Pancreas (tissue), 10 donors: ENCODE measurements around the gene USP1. TPM values are rescaled to one million over a fixed set of nuclear protein-coding genes. Genes with fewer than 3 reads are reported as not detected.

Source experiments
- ATAC-seq, 4 donors: fragments of 200-7000 bp; cut with Tn5 transposase; one replicate each; pipeline versions ENCODE4 v1.8.0 to v1.9.1; 2020; ENCODE audit warnings: mild to moderate bottlenecking in 4 of 4, moderate library complexity in 4 of 4
- DNase-seq, 6 donors: peaks; one replicate each; pipeline ENCODE4 v3.0.0-alpha.2; 2020
- FAIRE-seq: peaks from 2 replicates; lab custom pipeline; 2012; peaks lifted over from hg19 to GRCh38; lab: Jason Lieb, UNC
- H3K27ac ChIP-seq, 4 donors: fragments of 200-600 bp; sonication (generic); 1 replicate in 3 of 4; 2 replicates in 1 of 4; pipeline versions ENCODE4 v1.5.0 to v1.8.0; 2020
- H3K27me3 ChIP-seq, 4 donors: fragments of 200-600 bp; one replicate each; pipeline ENCODE4 v1.8.0; 2021
- H3K36me3 ChIP-seq, 3 donors: fragments of 200-600 bp; sonication (generic) in 1 of 3; one replicate each; pipeline versions ENCODE4 v1.5.0 to v1.8.0; 2020 to 2021
- H3K4me1 ChIP-seq, 3 donors: fragments of 200-600 bp; one replicate each; pipeline ENCODE4 v1.8.0; 2021
- H3K4me3 ChIP-seq, 4 donors: fragments of 200-600 bp; sonication (generic) in 2 of 4; one replicate each; pipeline versions ENCODE4 v1.5.0 to v1.8.0; 2020 to 2021
- H3K9me3 ChIP-seq, 4 donors: fragments of 200-600 bp; one replicate each; pipeline ENCODE4 v1.8.0; 2021
- WGBS, 2 donors: extraction: QIAGEN DNeasy Blood & Tissue Kit; methylation state at CpG; one replicate each; pipeline ENCODE4 v1.1.7; 2013; 5-methylcytosine and 5-hydroxymethylcytosine counted together
- intact Hi-C, 3 donors: fragments of 100-400 bp; cut with DNase I; formaldehyde crosslinking; loops; one replicate each; pipeline versions ENCODE4 v1.11.1 to v1.14.2; 2022
- polyA plus RNA-seq, 2 donors: library from polyadenylated mRNA; stranded (reverse); fragments of 200-250 nt; gene quantifications; one replicate each; pipeline ENCODE4 v1.2.3, GENCODE V29; 2013
- total RNA-seq, 6 donors: library from RNA; stranded (reverse); fragmentation: NEBNext Ultra II Directional in 4 of 6; extraction: Animal tissue kit (Norgen Biotek cat#: 25700) in 4 of 6; gene quantifications; one replicate each; pipeline versions ENCODE4 v1.2.1 to v1.2.4, GENCODE V29; 2021 to 2023
- TF ChIP-seq, protein P1 (sequence below), 4 donors: fragments of 200-600 bp; sonication (generic) in 3 of 4; IDR thresholded peaks; one replicate each; pipeline versions ENCODE4 v1.5.0 to v1.8.0; 2021; ENCODE audit warnings: antibody characterized with exemption in 4 of 4
- donor health status: healthy with polysubstance abuse.
- donor health status: DM: no; HTN: no; CAD: no; lungs with moderate emphysema.
- donor health status: DM: no; HTN: no; CAD: no.
- donor health status: control.
- donor health status: control.
- donor health status: Bipolar disorder and iron deficiency.
- donor health status: DM: yes; HTN: yes; CAD: no.
- donor health status: DM: no; HTN: no; CAD: no.
- donor health status: DM: no; HTN: no; CAD: no.
- donor health status: DM: yes; HTN: yes; CAD: no.

Gene USP1
- total and polyA plus RNA-seq, 8 donors = 3.6 to 12.8 (median 10.3) TPM

DNA sequence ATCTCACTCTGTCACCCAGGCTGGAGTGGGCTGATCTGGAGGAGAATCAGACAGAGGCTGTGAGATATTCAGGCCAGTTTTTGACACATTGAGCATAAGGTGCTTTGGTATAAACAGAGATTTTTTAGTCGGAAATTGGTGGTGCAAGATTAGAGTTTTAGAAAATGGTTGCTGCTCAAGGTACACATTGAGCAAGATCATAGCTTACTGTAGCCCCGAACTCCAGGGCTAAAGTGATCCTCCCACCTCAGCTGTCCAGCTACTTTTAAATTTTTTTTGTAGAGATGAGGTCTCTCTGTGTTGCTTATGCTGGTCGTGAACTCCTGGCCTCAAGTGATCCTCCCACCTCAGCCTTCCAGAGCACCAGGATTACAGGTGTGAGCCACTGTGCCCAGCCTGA is 43.9 kb upstream of the USP1 start:
- WGBS, 2 donors = 89 to 95% methylated on average over 3 of the region's 3 CpGs
- no peaks in the 10 kb centered on the region for H3K4me1 ChIP-seq
- no peak for DNase-seq
- no peaks in the 10 kb centered on the region for H3K9me3 ChIP-seq
- FAIRE-seq = no peak
- TF ChIP-seq, protein P1, sequence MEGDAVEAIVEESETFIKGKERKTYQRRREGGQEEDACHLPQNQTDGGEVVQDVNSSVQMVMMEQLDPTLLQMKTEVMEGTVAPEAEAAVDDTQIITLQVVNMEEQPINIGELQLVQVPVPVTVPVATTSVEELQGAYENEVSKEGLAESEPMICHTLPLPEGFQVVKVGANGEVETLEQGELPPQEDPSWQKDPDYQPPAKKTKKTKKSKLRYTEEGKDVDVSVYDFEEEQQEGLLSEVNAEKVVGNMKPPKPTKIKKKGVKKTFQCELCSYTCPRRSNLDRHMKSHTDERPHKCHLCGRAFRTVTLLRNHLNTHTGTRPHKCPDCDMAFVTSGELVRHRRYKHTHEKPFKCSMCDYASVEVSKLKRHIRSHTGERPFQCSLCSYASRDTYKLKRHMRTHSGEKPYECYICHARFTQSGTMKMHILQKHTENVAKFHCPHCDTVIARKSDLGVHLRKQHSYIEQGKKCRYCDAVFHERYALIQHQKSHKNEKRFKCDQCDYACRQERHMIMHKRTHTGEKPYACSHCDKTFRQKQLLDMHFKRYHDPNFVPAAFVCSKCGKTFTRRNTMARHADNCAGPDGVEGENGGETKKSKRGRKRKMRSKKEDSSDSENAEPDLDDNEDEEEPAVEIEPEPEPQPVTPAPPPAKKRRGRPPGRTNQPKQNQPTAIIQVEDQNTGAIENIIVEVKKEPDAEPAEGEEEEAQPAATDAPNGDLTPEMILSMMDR (IDR thresholded peaks at IDR 0.05) = no peak
- no peaks in the 10 kb centered on the region for H3K36me3 ChIP-seq
- intact Hi-C loops = no loop called here
- H3K27me3 ChIP-seq = no peaks in the 10 kb centered on the region
- no peak overlapping the region for H3K27ac ChIP-seq
- no peak overlapping the region for H3K4me3 ChIP-seq
- ATAC-seq = no peak

DNA sequence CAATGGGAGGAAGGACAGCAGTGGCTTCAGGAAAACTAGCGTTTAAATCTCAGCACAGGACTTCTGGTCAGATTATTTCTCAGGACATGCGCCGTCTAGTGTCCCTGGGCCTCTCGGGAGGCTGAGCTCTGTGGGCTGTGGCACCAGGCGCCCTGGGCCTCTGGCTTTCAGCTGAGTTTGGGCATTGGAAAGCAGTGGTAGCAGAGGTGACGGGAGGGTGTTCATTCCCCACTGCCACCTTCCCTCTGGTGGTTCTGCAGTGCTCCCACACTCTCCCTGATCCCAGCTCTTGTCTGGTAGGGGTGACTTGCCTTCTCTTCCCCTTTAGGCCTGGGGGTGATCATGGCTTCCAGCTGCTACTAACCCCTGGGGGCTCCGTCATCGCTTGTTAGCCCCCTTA is 42.2 kb upstream of the USP1 start:
- Histone ChIP-seq H3K4me3 (no peak overlapping the region), H3K9me3 (no peaks in the 10 kb centered on the region), H3K4me1 (no peaks in the 10 kb centered on the region), H3K36me3 (no peaks in the 10 kb centered on the region), H3K27me3 (no peaks in the 10 kb centered on the region), H3K27ac (no peak overlapping the region)
- no peak for FAIRE-seq
- 92 to 94% methylated on average over 8 of the region's 8 CpGs for WGBS, 2 donors
- TF ChIP-seq, protein P1 (IDR thresholded peaks at IDR 0.05) = no peak
- DNase-seq = no peak
- intact Hi-C loops = no loop called here
- ATAC-seq = no peak

GRCh38 chr1:62395291-62395690 is 41.6 kb upstream of the USP1 start:
- no peaks in the 10 kb centered on the region for H3K27me3 ChIP-seq
- no peak overlapping the region for H3K4me3 ChIP-seq
- TF ChIP-seq, protein P1 (IDR thresholded peaks at IDR 0.05) = no peak
- H3K36me3 ChIP-seq = no peaks in the 10 kb centered on the region
- DNase-seq = no peak
- FAIRE-seq = no peak
- no peak overlapping the region for H3K27ac ChIP-seq
- no peaks in the 10 kb centered on the region for H3K4me1 ChIP-seq
- intact Hi-C loops = no loop called here
- 85 to 90% methylated on average over 4 of the region's 4 CpGs for WGBS, 2 donors
- no peak for ATAC-seq
- no peaks in the 10 kb centered on the region for H3K9me3 ChIP-seq

GRCh38 chr1:62396871-62397270 is 40.0 kb upstream of the USP1 start:
- no peak overlapping the region for H3K4me3 ChIP-seq
- no peaks in the 10 kb centered on the region for H3K27me3 ChIP-seq
- no peaks in the 10 kb centered on the region for H3K36me3 ChIP-seq
- TF ChIP-seq, protein P1 (IDR thresholded peaks at IDR 0.05) = no peak
- H3K4me1 ChIP-seq = no peaks in the 10 kb centered on the region
- FAIRE-seq = no peak
- H3K9me3 ChIP-seq = no peaks in the 10 kb centered on the region
- intact Hi-C loops = no loop called here
- ATAC-seq = no peak
- H3K27ac ChIP-seq = no peak overlapping the region
- DNase-seq = no peak
- WGBS, 2 donors = 71 to 82% methylated on average over 6 of the region's 6 CpGs

DNA sequence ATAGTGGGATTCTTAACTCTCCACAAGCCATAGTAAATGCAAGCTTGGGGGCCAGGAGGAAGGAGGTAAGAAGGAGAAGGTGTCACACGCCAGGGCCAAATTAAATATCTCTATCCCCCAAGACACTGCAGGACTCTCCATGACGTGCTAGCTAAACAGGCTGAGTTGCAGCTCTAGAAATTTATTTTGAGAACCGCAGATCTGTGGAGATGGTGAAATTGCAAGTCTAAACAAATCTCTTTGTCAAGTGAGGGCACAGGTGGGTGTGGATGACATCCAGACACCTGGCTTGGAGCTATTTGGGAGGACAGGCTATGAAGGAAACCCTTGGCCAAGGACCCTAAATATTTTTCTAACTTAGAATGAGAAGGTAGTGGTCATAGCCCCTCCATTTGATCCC is 39.5 kb upstream of the USP1 start:
- Histone ChIP-seq H3K9me3 (no peaks in the 10 kb centered on the region), H3K4me1 (no peaks in the 10 kb centered on the region), H3K27me3 (no peaks in the 10 kb centered on the region), H3K4me3 (no peak overlapping the region), H3K27ac (no peak overlapping the region), H3K36me3 (no peaks in the 10 kb centered on the region)
- FAIRE-seq = no peak
- intact Hi-C loops = no loop called here
- no peak for ATAC-seq
- 91 to 92% methylated on average over 3 of the region's 3 CpGs for WGBS, 2 donors
- DNase-seq = no peak
- TF ChIP-seq, protein P1 (IDR thresholded peaks at IDR 0.05) = no peak
